HG02623 (cell line): ENCODE measurements around the gene ZNF197.
A peak's percentile ranks its signal among the peaks of the same experiment; 100 is the strongest.
"Not testable (repeated sequence)": the region's sequence is repeated elsewhere in the genome, so short reads cannot be mapped to it uniquely, and the experiment has no call there.

Source experiments
- ATAC-seq: cut with Tn5 transposase; IDR thresholded peaks from one replicate; pipeline ENCODE4 v1.9.1; 2021; ENCODE audit warnings: moderate library complexity; ENCODE audit not compliant: unreplicated experiment

Gene ZNF197

GRCh38 chr3:44659434-44659833, 34.6 kb downstream of the ZNF197 start:
- ATAC-seq = no peak

- ATAC-seq = no peak
Observed at GRCh38 chr3:44661189-44661588, 36.4 kb downstream of the ZNF197 start.

- ATAC-seq = no peak
Observed at GRCh38 chr3:44665173-44665572, 40.3 kb downstream of the ZNF197 start.

- ATAC-seq = no peak
Observed at GRCh38 chr3:44666346-44666745, 41.5 kb downstream of the ZNF197 start.

- no peak for ATAC-seq
Observed at GRCh38 chr3:44669760-44670159, 44.9 kb downstream of the ZNF197 start.

- ATAC-seq = not testable (repeated sequence)
Observed at GRCh38 chr3:44673466-44673865, 48.6 kb downstream of the ZNF197 start.

GRCh38 chr3:44674211-44674610, 49.4 kb downstream of the ZNF197 start:
- ATAC-seq = no peak

GRCh38 chr3:44678480-44679116, 53.8 kb downstream of the ZNF197 start:
- no peak for ATAC-seq

- ATAC-seq = no peak
Observed at GRCh38 chr3:44680921-44681455, 56.2 kb downstream of the ZNF197 start.

GRCh38 chr3:44682182-44682896, 57.5 kb downstream of the ZNF197 start:
- ATAC-seq = no peak

GRCh38 chr3:44685128-44685800, 60.4 kb downstream of the ZNF197 start:
- ATAC-seq = peak; percentile 73

- ATAC-seq = no peak
Observed at GRCh38 chr3:44687898-44688297, 63.1 kb downstream of the ZNF197 start.
